ENCODE measurements around the gene DSCAML1.

- no peak for TF ChIP-seq SMAD4 (CRISPR knock-in tag; conservative IDR thresholded peaks at IDR 0.05)
- TF ChIP-seq EHMT2 (IDR thresholded peaks at IDR 0.05) = no peak
- TF ChIP-seq GTF2E2 (tag; IDR thresholded peaks at IDR 0.05) = no peak
- no peak for TF ChIP-seq CBX5 (IDR thresholded peaks at IDR 0.05; ENCODE audit: borderline replicate concordance, low read depth)
- TF ChIP-seq POLR3A (IDR thresholded peaks at IDR 0.05; ENCODE audit: borderline replicate concordance, extremely low read depth, insufficient read depth, insufficient read length) = no peak
- TF ChIP-seq ZNF184 (CRISPR knock-in tag; IDR thresholded peaks at IDR 0.05) = no peak
- TF ChIP-seq TARDBP (IDR thresholded peaks at IDR 0.05) = no peak
- no peak for TF ChIP-seq JUN (IDR thresholded peaks at IDR 0.05; ENCODE audit: borderline replicate concordance, low read depth, low read length)
- no peak for TF ChIP-seq JUN (CRISPR knock-in tag; IDR thresholded peaks at IDR 0.05; ENCODE audit: borderline replicate concordance)
- TF ChIP-seq KDM1A (IDR thresholded peaks at IDR 0.05) = no peak
- TF ChIP-seq, protein P1, sequence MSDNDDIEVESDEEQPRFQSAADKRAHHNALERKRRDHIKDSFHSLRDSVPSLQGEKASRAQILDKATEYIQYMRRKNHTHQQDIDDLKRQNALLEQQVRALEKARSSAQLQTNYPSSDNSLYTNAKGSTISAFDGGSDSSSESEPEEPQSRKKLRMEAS (CRISPR knock-in tag; IDR thresholded peaks at IDR 0.05) = no peak
- no peak for TF ChIP-seq ZBTB17 (CRISPR knock-in tag; IDR thresholded peaks at IDR 0.05)
These were observed 52.4 kb downstream of the DSCAML1 start for GRCh38 chr11:117744471-117745150.

Data from K562 (cell line).